GM19351 (cell line): ENCODE results near the gene ZNF423.

Experiments
- ATAC-seq: cut with Tn5 transposase; IDR thresholded peaks from one replicate; pipeline ENCODE4 v1.9.1; 2021; ENCODE audit warnings: mild to moderate bottlenecking, moderate library complexity; ENCODE audit not compliant: unreplicated experiment

Gene ZNF423

DNA sequence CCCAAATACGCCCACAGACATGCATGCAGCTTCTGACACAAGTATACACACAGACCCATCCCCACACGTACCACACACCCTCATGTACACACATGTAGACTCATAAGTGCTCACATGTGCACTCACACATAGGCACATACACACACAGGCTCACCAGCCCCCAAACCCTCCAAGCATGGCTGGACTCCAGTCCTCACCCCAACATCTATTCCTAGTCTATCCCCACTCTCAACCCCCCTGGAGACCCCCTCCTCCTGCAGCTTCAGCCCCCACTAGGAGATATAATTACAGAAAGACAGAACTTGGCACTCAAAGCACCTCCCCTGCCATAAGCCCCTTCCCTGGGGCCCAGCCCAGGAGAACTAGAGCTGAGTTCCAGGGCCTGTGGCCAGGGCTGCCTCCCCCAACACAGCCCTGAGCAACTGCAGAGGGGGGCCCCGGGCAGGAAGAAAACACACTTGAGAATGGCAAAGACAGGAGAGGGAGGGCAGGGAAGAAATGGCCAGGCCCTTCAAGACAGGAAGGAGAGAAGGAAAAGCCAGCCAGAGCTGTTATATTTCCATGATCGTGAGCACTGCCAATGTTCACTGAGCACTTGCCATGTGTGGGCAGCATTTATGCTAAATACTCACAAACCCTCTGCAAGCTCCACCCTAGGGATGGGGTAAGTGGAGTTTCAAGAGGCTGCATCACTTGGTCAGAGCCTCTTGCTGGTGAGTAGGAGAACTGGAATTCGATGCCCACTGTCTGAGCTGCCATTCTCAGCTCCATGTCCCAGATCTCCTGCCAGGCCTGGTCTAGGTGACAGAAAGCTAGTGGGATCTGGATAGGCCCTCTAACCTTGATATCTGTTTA is 224.5 kb downstream of the ZNF423 start:
- ATAC-seq = no peak

DNA sequence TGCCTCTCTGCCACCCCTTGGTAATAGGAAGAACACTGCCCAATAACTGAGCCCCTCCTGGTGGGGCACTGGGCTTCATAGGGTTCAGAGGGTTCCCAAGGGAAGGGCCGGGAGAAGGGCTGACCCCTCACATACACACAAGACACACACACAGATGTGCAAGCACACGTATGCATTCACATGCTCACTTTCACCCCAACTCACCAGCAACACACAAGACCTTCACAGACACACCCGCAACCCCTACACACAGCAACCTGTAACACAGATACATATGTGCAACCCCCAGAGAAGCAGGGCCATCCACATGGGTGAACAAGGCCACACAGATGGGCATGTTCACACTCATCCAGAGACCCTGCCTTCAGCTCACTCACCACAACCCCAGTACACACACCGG is 225.1 kb downstream of the ZNF423 start:
- no peak for ATAC-seq

DNA sequence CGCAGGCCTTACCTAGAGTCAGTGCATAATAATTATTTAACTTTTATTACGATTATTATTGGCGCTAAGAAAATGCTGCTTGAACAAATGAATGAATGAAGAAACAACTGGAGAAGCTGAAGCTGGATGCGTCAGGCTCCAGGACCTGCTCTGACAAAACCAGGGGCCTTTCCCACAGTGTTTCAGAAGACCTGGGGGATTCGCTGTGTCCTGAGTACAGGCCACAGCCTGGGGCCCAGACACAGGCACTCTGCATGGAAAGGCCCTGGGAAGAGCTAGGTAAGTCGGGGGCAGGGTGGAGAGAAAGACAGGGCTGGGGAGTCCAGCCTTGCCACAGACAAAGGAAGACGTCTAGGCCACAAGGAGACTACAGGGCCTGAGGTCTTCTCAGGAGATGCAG is 226.1 kb downstream of the ZNF423 start:
- ATAC-seq = no peak

DNA sequence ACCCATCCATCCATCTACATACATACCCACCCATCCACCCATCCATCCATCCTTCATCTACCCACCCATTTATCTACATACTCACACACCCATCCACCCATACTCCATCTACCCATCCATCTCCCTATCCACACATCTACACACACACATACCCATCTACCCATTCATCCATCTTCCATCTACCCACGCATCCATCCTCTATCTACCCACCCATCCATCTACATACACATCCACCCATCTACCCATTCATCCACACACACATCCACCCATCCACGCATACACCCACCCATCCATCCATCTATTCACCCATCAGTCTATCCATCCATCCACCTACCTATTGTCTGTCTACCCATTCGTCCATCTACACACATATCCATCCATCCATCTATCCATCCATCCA is 227.8 kb downstream of the ZNF423 start:
- ATAC-seq = no peak

DNA sequence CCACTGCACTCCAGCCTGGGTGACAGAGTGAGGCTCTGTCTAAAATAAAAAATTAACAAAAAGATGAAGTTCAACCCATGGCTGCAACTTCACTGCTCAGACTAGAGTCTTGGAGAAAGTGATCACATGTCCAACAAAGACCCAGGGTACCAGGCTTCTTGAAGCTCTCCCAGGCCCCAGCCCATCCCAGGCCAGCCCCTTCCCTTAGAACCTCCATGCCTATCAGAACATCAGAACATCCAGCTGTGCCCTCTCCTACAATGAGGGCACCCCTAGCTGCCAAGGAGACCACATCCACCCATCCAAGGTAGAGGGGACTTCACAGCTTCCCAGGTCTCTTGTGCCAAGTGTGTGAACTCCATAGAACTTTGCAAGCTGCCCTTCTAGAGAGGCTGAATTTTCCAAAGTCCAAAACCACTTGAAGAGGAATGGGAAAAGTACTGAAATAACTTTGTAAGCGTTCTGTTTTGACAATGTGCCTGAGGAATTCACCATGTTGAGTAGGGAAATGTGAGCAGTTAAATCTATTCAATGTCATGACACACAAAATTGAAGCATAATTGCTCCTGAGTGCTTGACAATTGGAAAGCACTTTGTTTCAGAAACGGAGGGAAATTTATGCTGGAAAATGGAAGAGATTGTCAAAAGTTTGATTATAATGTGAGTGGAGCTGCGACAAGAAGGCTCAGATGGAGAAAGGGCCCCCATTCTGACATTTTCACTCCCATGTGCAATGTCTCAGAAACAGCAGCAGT is 230.4 kb downstream of the ZNF423 start:
- ATAC-seq = no peak

DNA sequence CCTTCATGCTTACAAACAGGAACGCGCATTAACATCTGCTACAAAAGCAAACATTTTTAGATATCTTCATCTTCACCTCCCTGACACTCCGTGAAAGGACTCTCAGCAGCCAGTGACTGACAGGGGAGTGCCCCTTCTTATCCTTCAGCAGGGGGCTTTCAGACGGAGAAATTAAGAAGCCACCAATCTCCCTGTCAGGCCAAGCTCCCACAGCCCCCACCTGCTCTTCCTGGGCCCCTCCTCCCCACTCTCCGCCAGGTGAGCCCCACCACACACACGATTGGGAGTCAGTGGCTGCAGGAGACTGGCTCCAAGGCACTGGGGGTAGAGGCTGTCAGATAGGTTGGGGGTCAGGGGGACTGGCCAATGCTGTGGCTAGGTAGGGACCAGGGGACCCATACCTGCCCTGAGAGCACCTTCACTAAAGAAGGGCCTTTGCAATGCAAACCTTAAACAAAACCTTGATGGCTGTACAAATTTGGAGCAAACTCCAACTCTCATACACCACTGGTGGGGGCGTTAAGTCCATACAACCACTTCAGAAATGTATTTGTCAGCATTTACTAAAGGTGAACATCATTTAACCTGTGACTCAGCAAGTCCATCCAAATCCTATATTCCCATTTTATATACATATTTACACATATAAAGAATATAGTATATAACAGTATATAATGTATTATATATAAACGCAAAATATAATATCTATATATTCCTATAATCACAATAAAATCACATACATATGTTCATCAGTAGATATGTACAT is 232.2 kb downstream of the ZNF423 start:
- ATAC-seq = no peak

DNA sequence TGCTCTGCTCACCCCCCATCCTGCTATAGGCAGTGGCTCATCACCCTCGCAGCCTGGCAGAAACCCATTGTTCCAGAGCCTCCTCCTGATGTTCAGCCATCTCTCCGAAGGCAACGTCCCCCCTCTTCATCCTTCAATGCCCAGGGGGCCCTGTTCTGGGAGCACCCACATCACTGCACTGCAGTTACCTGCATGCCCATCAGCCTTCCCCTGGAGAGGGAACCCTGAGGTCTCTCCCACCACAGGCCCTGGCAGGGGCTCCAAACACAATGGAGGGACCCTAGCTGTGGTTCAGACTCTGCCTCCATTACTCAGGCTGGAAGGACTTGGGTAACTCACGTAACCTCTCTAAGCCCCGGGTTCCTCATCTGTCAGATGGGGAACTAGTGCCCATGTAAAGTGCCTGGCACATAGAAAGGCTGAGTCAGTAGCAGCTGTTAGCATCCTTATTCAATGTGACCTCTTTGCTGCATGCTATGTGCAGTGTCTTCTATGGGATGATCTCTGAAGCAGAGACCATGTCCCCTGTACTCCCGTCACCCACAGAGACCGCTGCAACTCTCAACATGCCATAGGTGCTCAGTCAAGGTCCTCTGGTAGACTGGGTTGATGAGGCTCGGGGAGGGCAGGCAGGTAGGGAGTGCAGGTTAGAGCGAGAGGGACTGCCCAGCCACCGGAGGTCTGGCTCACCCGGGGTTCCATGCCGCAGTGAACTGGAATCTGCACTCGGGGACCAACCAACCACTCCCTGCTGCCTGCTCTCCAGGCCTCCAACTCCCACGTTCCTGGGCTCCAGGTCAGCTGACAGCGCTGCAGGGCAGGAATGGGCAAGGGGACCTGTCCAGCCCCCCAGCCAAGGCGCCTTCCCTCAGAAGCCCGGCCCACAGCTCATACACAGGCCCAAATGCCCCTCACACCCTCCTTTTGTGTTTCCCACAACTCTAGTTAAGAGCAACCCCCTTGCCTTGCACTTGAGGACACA is 233.2 kb downstream of the ZNF423 start:
- no peak for ATAC-seq

DNA sequence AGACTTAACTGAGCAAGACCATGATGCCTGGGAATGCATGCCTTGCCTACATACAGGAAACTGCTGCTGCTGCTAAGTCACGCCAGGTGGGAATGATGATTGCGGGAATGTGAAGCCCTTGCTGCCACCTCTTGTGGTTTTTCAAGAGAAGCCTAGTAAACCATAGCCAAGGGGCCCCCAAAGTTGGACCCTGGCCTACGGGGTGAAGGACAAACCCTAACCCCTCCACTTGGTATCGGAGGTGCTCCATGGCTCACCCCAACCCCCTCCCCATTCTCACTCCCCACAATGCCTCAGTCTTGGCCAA is 233.9 kb downstream of the ZNF423 start:
- ATAC-seq = no peak

DNA sequence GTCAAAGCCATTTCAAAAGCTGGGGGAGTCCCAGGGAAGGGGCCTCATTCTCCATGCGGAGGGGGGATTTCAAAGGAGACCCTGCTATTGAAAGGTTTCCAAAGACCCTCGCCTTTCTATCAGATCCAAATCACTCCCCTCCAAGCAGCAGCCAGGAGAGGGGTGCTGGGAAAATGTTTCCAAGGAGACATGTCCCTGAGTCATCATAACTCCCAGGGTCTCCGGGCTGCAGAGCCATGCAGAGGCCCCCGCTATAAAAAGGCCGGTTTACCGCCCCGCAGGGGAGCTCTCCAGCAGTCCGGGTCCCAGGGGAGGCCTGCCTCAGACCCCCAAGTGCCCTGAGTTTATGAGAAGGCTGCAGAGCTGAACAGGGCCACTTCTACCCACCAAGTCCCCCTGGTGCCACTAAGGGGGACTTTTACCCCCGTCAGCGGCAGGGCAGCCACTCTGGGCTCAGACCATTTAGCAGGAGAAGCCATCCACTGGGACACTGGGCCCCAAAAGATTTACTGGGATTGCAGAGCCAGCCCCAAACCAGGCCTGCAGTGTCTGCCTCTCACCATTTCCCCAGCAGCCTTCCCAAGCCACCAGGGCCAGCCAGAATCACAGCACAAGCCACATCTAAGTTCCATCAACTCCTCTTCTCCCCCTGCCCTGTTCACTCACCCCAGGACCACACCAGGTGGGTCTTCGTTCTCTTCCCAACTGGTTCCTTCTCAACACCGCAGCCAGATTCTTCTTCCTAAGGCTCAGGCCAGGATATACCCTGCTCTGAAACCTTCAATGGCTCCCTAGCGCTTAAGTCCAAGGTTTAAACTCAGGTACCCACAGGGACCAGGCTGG is 234.4 kb downstream of the ZNF423 start:
- no peak for ATAC-seq

DNA sequence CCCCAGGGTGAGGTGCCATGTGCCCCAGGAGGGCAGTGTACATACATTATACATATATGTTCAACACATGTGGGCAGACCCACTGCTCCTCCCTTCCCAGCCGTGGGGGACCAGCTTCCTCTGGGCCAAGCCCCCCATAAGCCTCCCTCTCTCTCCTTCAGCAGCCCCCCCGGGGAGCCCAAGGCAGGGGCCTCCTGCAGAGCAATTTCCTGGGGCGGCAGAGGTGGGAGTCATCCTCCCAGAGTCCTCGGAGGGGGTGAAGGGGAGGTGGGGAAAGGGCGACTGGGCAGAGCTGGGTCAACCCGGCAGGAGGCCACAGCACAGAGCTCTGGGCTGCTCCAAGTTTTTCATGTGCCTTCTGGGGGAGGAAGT is 235.1 kb downstream of the ZNF423 start:
- ATAC-seq = no peak

DNA sequence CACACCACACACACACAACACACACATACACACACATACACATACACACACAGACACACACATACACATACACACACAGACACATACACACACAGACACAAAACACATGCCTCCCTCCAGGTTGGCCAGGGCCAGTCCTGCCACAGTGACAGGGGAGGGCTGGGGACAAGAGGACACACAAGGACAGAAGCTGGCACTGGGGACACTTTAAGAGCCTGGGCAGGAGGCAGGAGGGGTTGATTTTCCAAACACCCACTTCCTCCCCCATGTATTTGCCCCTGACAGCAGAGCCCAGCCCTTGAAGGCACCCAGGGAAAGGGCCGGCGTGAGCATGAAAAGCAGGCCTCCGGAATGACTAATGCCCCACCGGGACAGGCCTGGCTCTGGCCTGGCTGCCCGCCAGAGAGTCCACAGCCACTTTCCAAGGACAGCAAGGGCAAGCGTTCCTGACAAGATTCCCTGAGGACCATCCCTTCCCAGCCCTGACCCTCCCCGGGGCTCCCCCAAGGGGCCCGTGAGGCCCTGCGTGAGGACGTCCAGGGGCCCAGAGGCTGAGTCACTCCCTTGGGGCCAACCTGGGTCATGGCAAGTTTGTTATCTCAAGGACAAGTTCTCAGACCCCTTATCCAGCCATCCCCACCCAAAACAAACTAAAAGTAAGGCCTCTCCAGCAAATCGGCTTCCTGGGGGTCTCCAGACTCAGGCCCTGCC is 235.6 kb downstream of the ZNF423 start:
- no peak for ATAC-seq

DNA sequence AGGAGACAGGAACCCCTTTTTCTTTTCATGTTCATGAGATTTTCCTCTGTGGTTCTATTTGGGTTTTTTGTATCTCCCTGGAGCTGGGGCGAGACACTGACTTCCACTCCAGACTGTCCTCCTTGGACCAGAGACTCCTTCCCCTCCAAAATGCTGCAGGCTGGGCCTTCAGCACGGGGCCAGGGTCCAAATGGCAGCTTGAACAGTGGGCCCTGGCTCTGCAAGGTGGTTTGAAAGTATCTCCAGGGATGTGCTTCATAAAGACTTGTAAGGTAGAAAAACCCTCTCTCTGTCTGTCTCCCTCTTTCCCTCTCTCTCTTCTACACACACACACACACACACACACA is 236.1 kb downstream of the ZNF423 start:
- ATAC-seq = no peak

DNA sequence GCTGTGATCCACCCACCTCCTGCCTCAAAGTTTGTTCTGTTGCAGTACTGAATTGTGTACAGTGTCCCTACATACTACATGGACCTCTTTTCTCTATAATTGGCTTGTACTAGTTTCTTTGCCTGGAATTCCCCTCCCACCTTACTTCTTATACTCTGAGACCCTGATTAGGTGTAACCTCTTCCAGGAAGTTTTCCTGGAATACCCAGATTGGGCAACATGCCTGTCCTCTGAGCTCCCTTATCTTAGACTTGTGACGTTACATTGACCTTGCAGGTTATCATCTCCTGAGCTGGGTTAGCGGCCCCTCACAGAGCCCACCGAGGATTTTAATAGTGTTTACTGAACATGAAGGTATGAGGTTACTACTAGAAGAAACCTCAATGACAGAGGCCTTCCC is 237.0 kb downstream of the ZNF423 start:
- ATAC-seq = no peak

DNA sequence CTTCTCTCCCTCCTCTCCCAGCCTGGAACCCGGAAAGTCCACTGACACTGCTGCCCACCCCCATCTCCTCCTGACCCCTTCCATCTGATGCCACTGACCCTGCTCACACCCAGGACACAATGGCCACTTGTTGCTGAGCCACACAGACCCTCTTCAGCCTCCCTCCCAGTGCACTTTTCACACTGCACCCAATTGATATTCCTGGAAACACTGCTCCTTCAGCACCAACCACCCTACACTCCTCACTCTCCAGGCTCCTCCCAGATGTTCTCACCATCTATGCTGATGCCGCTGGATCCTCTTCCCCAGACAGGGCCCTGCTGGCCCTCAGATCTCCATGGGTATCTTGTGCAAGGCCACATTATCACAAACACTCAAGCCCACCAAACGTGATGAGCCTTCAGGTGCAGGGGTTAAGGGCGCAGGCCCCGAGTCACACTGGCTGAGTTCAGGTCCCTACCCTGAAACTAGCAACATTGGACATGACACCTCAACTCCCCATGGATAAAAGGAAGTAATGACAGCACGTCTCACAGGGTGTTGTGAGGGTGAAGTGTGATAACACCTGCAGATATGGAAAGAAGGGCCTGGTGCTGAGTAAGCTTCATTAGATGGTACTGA is 238.1 kb downstream of the ZNF423 start:
- no peak for ATAC-seq

DNA sequence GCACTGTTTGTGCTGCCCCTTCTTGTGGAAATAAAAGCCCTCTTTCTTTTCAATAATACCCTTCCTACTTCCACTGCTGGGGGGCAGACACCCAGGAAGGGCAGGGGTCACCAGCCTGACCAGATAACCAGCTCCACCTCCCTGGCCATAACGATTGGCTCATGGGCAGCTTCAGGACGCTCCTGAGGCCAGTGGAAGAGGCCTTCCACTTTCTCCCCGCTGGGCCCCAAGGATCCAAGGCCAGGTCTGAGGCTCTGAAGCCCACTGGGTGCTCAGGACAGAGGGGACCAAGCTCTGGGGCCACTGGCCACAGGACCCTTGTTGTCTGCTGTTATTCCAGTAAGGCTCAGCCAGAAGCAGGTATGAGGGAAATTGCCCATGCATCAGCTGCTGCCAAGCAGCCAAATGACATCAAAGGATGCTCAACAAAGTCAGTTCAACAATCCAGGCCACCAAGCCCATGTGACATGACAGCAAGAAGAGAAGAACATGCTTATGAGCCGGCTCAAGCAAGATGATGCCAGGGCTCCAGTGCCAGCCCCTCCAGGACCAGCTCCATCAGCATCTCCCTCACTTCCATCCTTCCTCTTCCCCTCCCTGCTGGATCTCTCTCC is 238.8 kb downstream of the ZNF423 start:
- ATAC-seq = no peak

DNA sequence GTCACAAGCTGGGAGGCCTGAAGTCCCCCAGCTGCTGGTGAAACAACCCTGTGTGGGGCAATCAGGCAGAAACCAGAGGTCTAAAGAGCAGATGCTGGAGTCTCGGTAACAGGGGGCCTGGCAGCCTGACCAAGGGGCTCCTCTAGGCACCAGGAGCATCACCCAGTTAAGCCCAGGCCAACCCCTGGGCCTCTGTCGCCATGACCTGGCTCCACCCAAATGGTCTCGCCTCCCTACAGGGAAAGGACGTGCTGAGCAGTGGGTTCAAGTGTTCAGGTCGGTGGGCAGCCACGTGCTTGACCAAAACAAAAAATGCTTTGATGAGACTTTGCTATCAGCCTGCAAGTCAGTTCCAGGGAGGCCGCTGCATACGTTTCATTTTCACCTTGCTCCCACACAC is 240.3 kb downstream of the ZNF423 start:
- ATAC-seq = no peak

DNA sequence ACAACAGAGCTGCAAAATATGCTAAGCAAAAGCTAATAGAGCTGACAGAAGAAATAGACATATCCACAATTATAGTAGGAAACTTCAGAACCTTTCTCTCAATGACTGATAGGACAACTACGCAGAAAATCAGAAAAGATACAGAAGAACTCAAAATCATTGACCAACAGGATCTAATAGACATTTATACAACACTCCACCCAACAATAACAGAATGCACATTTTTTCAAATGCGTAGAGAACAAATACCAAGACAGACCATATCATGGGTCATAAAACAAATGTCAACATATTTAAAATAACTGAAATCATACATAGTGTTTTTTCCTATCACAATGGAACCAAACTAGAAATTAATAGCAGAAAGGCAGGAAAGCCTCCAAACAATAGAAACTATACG is 244.9 kb downstream of the ZNF423 start:
- no peak for ATAC-seq

DNA sequence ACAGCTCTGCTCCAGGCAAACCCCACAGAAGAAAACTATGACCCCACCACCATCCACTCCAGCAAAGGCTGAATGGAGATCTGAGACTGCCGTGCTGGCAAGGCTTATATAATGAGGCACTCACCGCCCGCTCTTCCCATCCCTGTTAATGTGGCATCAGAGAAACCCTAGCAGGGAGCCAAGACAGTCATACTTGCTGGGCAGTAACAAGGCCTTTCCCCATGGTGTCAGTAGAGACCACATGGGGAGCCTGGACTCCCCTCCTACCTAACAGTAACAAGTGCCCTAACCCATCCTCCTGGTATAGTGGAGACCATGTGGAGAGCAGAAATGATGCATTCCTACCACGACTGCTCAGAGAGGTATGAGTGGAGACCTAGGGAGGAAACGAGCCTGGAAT is 247.1 kb downstream of the ZNF423 start:
- no peak for ATAC-seq
